ENCODE results near the gene C1orf105. TPM values are rescaled to one million over a fixed set of nuclear protein-coding genes. Genes with fewer than 3 reads are reported as not detected.
A peak's percentile ranks its signal among the peaks of the same experiment; 100 is the strongest.

Gene C1orf105
- total RNA-seq, 1 donor from 2014 or later, result not detected

DNA sequence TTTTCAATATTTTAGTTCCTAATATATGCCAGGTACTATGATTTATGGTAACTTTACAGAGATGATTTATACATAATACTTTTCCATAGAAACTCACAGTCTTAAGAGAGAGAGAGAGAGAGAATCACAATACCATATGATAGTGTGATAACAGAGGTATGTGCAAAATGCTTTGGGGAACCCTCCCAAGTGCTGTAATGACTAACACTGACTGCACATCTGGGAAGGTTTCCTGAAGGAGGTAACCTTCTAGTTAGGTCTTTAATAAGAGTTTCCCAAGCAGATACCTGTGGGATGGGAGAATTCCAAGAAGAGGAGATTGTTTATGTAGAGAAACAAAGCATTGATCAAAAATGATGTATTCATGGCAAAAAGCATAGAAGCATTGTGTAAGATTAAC lies 58.0 kb downstream of the C1orf105 start:
- Mint-ChIP-seq H3K9me3 (no peaks in the 10 kb centered on the region), H3K36me3 (no peaks in the 10 kb centered on the region), H3K4me1 (peaks cover 80% of the 10 kb centered on the region), H3K27me3 (ENCODE audit: low read depth) (no peaks in the 10 kb centered on the region), H3K4me3 (no peak overlapping the region), H3K27ac (peak overlapping the region; percentile 87)
- DNase-seq (ENCODE audit: low spot score in 2 of 2, unreplicated experiment in 2 of 2), result no peak
- TF ChIP-seq, protein P1, sequence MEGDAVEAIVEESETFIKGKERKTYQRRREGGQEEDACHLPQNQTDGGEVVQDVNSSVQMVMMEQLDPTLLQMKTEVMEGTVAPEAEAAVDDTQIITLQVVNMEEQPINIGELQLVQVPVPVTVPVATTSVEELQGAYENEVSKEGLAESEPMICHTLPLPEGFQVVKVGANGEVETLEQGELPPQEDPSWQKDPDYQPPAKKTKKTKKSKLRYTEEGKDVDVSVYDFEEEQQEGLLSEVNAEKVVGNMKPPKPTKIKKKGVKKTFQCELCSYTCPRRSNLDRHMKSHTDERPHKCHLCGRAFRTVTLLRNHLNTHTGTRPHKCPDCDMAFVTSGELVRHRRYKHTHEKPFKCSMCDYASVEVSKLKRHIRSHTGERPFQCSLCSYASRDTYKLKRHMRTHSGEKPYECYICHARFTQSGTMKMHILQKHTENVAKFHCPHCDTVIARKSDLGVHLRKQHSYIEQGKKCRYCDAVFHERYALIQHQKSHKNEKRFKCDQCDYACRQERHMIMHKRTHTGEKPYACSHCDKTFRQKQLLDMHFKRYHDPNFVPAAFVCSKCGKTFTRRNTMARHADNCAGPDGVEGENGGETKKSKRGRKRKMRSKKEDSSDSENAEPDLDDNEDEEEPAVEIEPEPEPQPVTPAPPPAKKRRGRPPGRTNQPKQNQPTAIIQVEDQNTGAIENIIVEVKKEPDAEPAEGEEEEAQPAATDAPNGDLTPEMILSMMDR (IDR thresholded peaks at IDR 0.05; ENCODE audit: unreplicated experiment), result no peak

GRCh38 chr1:172480431-172480830 lies 59.9 kb downstream of the C1orf105 start:
- no peak for DNase-seq (ENCODE audit: low spot score in 2 of 2, unreplicated experiment in 2 of 2)
- peaks cover 82% of the 10 kb centered on the region for H3K4me1 Mint-ChIP-seq
- no peaks in the 10 kb centered on the region for H3K9me3 Mint-ChIP-seq
- TF ChIP-seq, protein P1 (IDR thresholded peaks at IDR 0.05; ENCODE audit: unreplicated experiment), result no peak
- H3K4me3 Mint-ChIP-seq, result no peak overlapping the region
- peak overlapping the region; percentile 92 for H3K27ac Mint-ChIP-seq
- H3K27me3 Mint-ChIP-seq (ENCODE audit: low read depth), result no peaks in the 10 kb centered on the region
- H3K36me3 Mint-ChIP-seq, result no peaks in the 10 kb centered on the region

DNA sequence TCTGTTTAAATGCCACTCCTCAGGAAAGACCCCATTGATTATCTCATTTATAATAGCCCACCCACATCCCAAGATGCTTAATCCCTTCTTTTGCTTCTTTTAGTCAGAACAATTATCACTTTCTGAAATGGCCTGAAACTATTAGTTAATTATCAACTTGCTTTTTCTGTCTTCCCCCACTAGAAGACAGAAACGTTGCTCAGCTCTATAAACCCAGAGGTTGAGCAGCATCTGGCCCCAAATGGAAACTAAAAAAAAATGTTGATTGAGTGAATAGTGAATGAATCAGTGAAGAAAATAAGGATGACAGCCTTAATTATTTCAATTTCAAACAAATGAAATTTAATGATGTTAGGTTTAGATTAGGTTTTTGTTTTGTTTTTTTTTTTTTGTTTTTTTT lies 61.6 kb downstream of the C1orf105 start:
- H3K36me3 Mint-ChIP-seq, result no peaks in the 10 kb centered on the region
- H3K27me3 Mint-ChIP-seq (ENCODE audit: low read depth), result no peaks in the 10 kb centered on the region
- TF ChIP-seq, protein P1 (IDR thresholded peaks at IDR 0.05; ENCODE audit: unreplicated experiment), result no peak
- no peak for DNase-seq (ENCODE audit: low spot score in 2 of 2, unreplicated experiment in 2 of 2)
- peaks cover 82% of the 10 kb centered on the region for H3K4me1 Mint-ChIP-seq
- peak overlapping the region; percentile 78 for H3K27ac Mint-ChIP-seq
- H3K4me3 Mint-ChIP-seq, result no peak overlapping the region
- H3K9me3 Mint-ChIP-seq, result no peaks in the 10 kb centered on the region

- Mint-ChIP-seq H3K4me1 (peaks cover 76% of the 10 kb centered on the region), H3K36me3 (no peaks in the 10 kb centered on the region), H3K4me3 (no peak overlapping the region), H3K27ac (peak overlapping the region; percentile 76), H3K9me3 (no peaks in the 10 kb centered on the region), H3K27me3 (ENCODE audit: low read depth) (no peaks in the 10 kb centered on the region)
- TF ChIP-seq, protein P1 (IDR thresholded peaks at IDR 0.05; ENCODE audit: unreplicated experiment), result no peak
- DNase-seq (ENCODE audit: low spot score in 2 of 2, unreplicated experiment in 2 of 2), result no peak
Observed at GRCh38 chr1:172483448-172483847, 63.0 kb downstream of the C1orf105 start.

DNA sequence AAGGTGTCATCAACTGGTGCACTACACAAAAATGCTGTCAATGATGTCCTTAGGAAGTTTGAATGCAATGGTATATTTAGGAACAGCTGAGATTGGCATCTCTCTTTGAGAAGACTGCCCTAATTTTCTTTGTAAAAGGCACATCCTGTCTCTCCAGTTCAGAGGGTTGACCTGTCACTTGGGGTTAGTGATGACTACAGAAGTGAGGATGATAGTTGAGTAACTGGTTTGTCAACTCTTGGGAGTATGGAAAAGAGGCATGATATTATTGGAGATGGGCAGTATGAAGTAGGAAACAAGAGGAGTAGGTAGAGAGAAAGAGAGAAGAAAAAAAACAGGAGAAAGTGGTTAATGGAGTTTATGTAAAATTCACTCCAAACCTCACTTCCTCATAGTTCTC lies 63.8 kb downstream of the C1orf105 start:
- TF ChIP-seq, protein P1 (IDR thresholded peaks at IDR 0.05; ENCODE audit: unreplicated experiment), result no peak
- Mint-ChIP-seq H3K4me3 (no peak overlapping the region), H3K27ac (peak overlapping the region; percentile 82), H3K9me3 (no peaks in the 10 kb centered on the region), H3K36me3 (no peaks in the 10 kb centered on the region), H3K27me3 (ENCODE audit: low read depth) (no peaks in the 10 kb centered on the region), H3K4me1 (peaks cover 68% of the 10 kb centered on the region)
- DNase-seq (ENCODE audit: low spot score in 2 of 2, unreplicated experiment in 2 of 2), result no peak

GRCh38 chr1:172485626-172486025 lies 65.1 kb downstream of the C1orf105 start:
- peaks cover 61% of the 10 kb centered on the region for H3K4me1 Mint-ChIP-seq
- no peaks in the 10 kb centered on the region for H3K9me3 Mint-ChIP-seq
- no peaks in the 10 kb centered on the region for H3K36me3 Mint-ChIP-seq
- H3K27me3 Mint-ChIP-seq (ENCODE audit: low read depth), result no peaks in the 10 kb centered on the region
- no peak for DNase-seq (ENCODE audit: low spot score in 2 of 2, unreplicated experiment in 2 of 2)
- peak overlapping the region; percentile 14 for H3K27ac Mint-ChIP-seq
- TF ChIP-seq, protein P1 (IDR thresholded peaks at IDR 0.05; ENCODE audit: unreplicated experiment), result no peak
- H3K4me3 Mint-ChIP-seq, result no peak overlapping the region

Measured in mesothelial cell of epicardium (in vitro differentiated cells).